ENCODE data around the gene USF1.

Gene USF1

GRCh38 chr1:161082996-161083747, 37.4 kb upstream of the USF1 start:
- DNase-seq (ENCODE audit: extremely low read depth, low read depth) = peak; percentile 49
- no peak for TF ChIP-seq CTCF (IDR thresholded peaks at IDR 0.05; ENCODE audit: low read depth, low read length)

GRCh38 chr1:161082483-161082882, 36.7 kb upstream of the USF1 start:
- DNase-seq (ENCODE audit: extremely low read depth, low read depth) = no peak
- TF ChIP-seq CTCF (IDR thresholded peaks at IDR 0.05; ENCODE audit: low read depth, low read length) = no peak

GRCh38 chr1:161081519-161081918, 35.7 kb upstream of the USF1 start:
- DNase-seq (ENCODE audit: extremely low read depth, low read depth) = no peak
- TF ChIP-seq CTCF (IDR thresholded peaks at IDR 0.05; ENCODE audit: low read depth, low read length) = no peak

GRCh38 chr1:161080441-161081405, 34.9 kb upstream of the USF1 start:
- DNase-seq (ENCODE audit: extremely low read depth, low read depth) = no peak
- no peak for TF ChIP-seq CTCF (IDR thresholded peaks at IDR 0.05; ENCODE audit: low read depth, low read length)

GRCh38 chr1:161079436-161080110, 33.8 kb upstream of the USF1 start:
- TF ChIP-seq CTCF (IDR thresholded peaks at IDR 0.05; ENCODE audit: low read depth, low read length) = no peak
- no peak for DNase-seq (ENCODE audit: extremely low read depth, low read depth)

GRCh38 chr1:161077426-161077825, 31.6 kb upstream of the USF1 start:
- TF ChIP-seq CTCF (IDR thresholded peaks at IDR 0.05; ENCODE audit: low read depth, low read length) = no peak

More at GRCh38 chr1:161077426-161077825, 31.6 kb upstream of the USF1 start:
- no peak for DNase-seq (ENCODE audit: extremely low read depth, low read depth)
